Thyroid gland (tissue), 4 donors: Measurements from ENCODE around the gene DET1.

Source experiments
- POLR2A ChIP-seq, 2 donors: fragments of 450-650 bp; IDR thresholded peaks; one replicate each; pipeline ENCODE4 v1.6.1; 2017; ENCODE audit warnings: antibody characterized with exemption in 2 of 2, mild to moderate bottlenecking in 2 of 2, moderate library complexity in 1 of 2
- TF ChIP-seq, protein P1 (sequence below), 6 experiments: fragments of 200-600 bp in 3 of 6; fragments of 450-650 bp in 3 of 6; sonication (generic) in 3 of 6; IDR thresholded peaks; one replicate each; pipeline ENCODE4 v1.5.1; 2016 to 2019; ENCODE audit warnings: antibody characterized with exemption in 6 of 6, mild to moderate bottlenecking in 2 of 6, inconsistent platforms in 1 of 6, moderate library complexity in 1 of 6

GRCh38 chr15:88564741-88565140 lies 18.3 kb upstream of the DET1 start:
- TF ChIP-seq, protein P1, sequence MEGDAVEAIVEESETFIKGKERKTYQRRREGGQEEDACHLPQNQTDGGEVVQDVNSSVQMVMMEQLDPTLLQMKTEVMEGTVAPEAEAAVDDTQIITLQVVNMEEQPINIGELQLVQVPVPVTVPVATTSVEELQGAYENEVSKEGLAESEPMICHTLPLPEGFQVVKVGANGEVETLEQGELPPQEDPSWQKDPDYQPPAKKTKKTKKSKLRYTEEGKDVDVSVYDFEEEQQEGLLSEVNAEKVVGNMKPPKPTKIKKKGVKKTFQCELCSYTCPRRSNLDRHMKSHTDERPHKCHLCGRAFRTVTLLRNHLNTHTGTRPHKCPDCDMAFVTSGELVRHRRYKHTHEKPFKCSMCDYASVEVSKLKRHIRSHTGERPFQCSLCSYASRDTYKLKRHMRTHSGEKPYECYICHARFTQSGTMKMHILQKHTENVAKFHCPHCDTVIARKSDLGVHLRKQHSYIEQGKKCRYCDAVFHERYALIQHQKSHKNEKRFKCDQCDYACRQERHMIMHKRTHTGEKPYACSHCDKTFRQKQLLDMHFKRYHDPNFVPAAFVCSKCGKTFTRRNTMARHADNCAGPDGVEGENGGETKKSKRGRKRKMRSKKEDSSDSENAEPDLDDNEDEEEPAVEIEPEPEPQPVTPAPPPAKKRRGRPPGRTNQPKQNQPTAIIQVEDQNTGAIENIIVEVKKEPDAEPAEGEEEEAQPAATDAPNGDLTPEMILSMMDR (IDR thresholded peaks at IDR 0.05): no peak
- TF ChIP-seq POLR2A (IDR thresholded peaks at IDR 0.05): no peak
